A549 (cell line): ENCODE measurements around the gene DHX35. TPM values are rescaled to one million over a fixed set of nuclear protein-coding genes. Genes with fewer than 3 reads are reported as not detected.

ENCODE experiments used
- ATAC-seq, 2 experiments: fragments of 200-7000 bp in 1 of 2; fragments of >200 bp in 1 of 2; cut with Nextera tagmentation in 1 of 2; cut with Tn5 transposase in 1 of 2; 3 replicates each; pipeline versions ENCODE4 v1.8.0 to v1.9.1; 2018 to 2020; ENCODE audit warnings: mild to moderate bottlenecking in 1 of 2, moderate library complexity in 1 of 2
- CTCF ChIA-PET: fragments of 300-600 bp; sonication (Branson Sonifier 250); formaldehyde crosslinking; extraction: SDS; loops from one replicate; lab custom pipeline; 2021; ENCODE audit warnings: antibody characterized with exemption, inconsistent platforms; lab: Yijun Ruan, JAX
- POLR2A ChIA-PET: fragments of 350-600 bp; formaldehyde crosslinking; extraction: SDS; loops from one replicate; lab custom pipeline; 2021; ENCODE audit warnings: antibody characterized with exemption, inconsistent platforms; lab: Yijun Ruan, JAX
- DNase-seq, 2 experiments: peaks; one replicate each; pipeline versions ENCODE4 v3.0.0 to v3.0.0-alpha.2; 2011 to 2016; ENCODE audit warnings: low read depth in 1 of 2, low spot score in 1 of 2
- FAIRE-seq: peaks from 2 replicates; lab custom pipeline; 2011; peaks lifted over from hg19 to GRCh38; lab: Jason Lieb, UNC
- H3K27ac ChIP-seq, 2 experiments: fragments of >200 bp; sonication (Bioruptor Twin); formaldehyde crosslinking; 3 replicates each; pipeline ENCODE4 v1.5.1; 2016 to 2017
- H3K4me1 ChIP-seq: fragments of >200 bp; sonication (Bioruptor Twin); formaldehyde crosslinking; 3 replicates; pipeline ENCODE4 v1.6.1; 2016
- H3K4me2 ChIP-seq: fragments of >200 bp; sonication (Bioruptor Twin); formaldehyde crosslinking; 3 replicates; pipeline ENCODE4 v1.6.1; 2016
- H3K4me3 ChIP-seq: fragments of >200 bp; sonication (Bioruptor Twin); formaldehyde crosslinking; 3 replicates; pipeline ENCODE4 v1.5.1; 2016
- H3K9me3 ChIP-seq: fragments of >200 bp; sonication (Bioruptor Twin); formaldehyde crosslinking; 3 replicates; pipeline ENCODE4 v1.6.1; 2016
- ATOH8 ChIP-seq: fragments of 250-450 bp; sonication (Bioruptor Pico); IDR thresholded peaks from 2 replicates; pipeline ENCODE4 v1.5.0; 2020; ENCODE audit warnings: low read depth, mild to moderate bottlenecking, moderate library complexity
- BCL3 ChIP-seq: fragments of >200 bp; sonication (Bioruptor Twin); formaldehyde crosslinking; IDR thresholded peaks from 3 replicates; pipeline ENCODE4 v1.6.1; 2016
- CHD2 ChIP-seq: fragments of 150-350 bp; IDR thresholded peaks from 2 replicates; pipeline ENCODE4 v1.6.1; 2014; ENCODE audit warnings: low read length; ENCODE audit not compliant: partially characterized antibody
- EHMT2 ChIP-seq: fragments of 200-600 bp; sonication (generic); IDR thresholded peaks from 2 replicates; pipeline ENCODE4 v1.6.1; 2016; ENCODE audit warnings: antibody characterized with exemption, low read depth, mild to moderate bottlenecking, moderate library complexity
- EP300 ChIP-seq, 2 experiments: fragments of >200 bp; sonication (Bioruptor Twin); formaldehyde crosslinking; IDR thresholded peaks; 2 replicates in 1 of 2; 3 replicates in 1 of 2; pipeline ENCODE4 v1.6.1; 2016 to 2017
- GATA3 ChIP-seq: IDR thresholded peaks from 2 replicates; pipeline ENCODE4 v1.6.1; 2012; ENCODE audit warnings: borderline replicate concordance
- HEYL ChIP-seq: fragments of 250-450 bp; sonication (Bioruptor Pico); IDR thresholded peaks from 2 replicates; pipeline ENCODE4 v1.8.0; 2021; ENCODE audit warnings: mild to moderate bottlenecking, moderate library complexity
- HMGXB4 ChIP-seq: fragments of 250-450 bp; sonication (Bioruptor Pico); IDR thresholded peaks from 2 replicates; pipeline ENCODE4 v1.5.0; 2021; ENCODE audit warnings: mild to moderate bottlenecking, moderate library complexity, borderline replicate concordance
- HOXA7 ChIP-seq: fragments of 250-450 bp; sonication (Bioruptor Pico); IDR thresholded peaks from 2 replicates; pipeline ENCODE4 v1.5.0; 2020; ENCODE audit warnings: mild to moderate bottlenecking, moderate library complexity
- JUN ChIP-seq, 2 experiments: fragments of >200 bp; sonication (Bioruptor Twin); formaldehyde crosslinking; IDR thresholded peaks; 2 replicates in 1 of 2; 3 replicates in 1 of 2; pipeline ENCODE4 v1.6.1; 2016 to 2017
- KDM1A ChIP-seq: fragments of 200-600 bp; sonication (generic); IDR thresholded peaks from 2 replicates; pipeline ENCODE4 v1.6.1; 2016; ENCODE audit warnings: low read depth, mild to moderate bottlenecking
- KDM5A ChIP-seq: fragments of 200-600 bp; sonication (generic); IDR thresholded peaks from 2 replicates; pipeline ENCODE4 v1.6.1; 2016; ENCODE audit warnings: antibody characterized with exemption, mild to moderate bottlenecking
- MAX ChIP-seq: IDR thresholded peaks from 2 replicates; pipeline ENCODE4 v1.6.1; 2012
- MAZ ChIP-seq: fragments of 150-350 bp; IDR thresholded peaks from 2 replicates; pipeline ENCODE4 v1.6.1; 2014; ENCODE audit warnings: antibody characterized with exemption, low read depth, low read length, borderline replicate concordance
- NFE2L2 ChIP-seq: fragments of 150-350 bp; conservative IDR thresholded peaks from 2 replicates; pipeline ENCODE4 v1.6.1; 2014; ENCODE audit warnings: low read length
- NPAS2 ChIP-seq: fragments of 250-450 bp; sonication (Bioruptor Pico); IDR thresholded peaks from 2 replicates; pipeline ENCODE4 v1.8.0; 2022; ENCODE audit warnings: mild to moderate bottlenecking, moderate library complexity, borderline replicate concordance
- NR3C1 ChIP-seq: fragments of >200 bp; sonication (Bioruptor Twin); formaldehyde crosslinking; IDR thresholded peaks from 3 replicates; pipeline ENCODE4 v1.6.1; 2017
- RARB ChIP-seq: fragments of 250-450 bp; sonication (Bioruptor Pico); IDR thresholded peaks from 2 replicates; pipeline ENCODE4 v1.8.0; 2021; ENCODE audit warnings: mild to moderate bottlenecking, moderate library complexity
- RCOR1 ChIP-seq: fragments of 150-350 bp; IDR thresholded peaks from 2 replicates; pipeline ENCODE4 v1.6.1; 2014; ENCODE audit warnings: antibody characterized with exemption, low read length, low read depth
- RNF2 ChIP-seq: fragments of 200-600 bp; sonication (generic); IDR thresholded peaks from 2 replicates; pipeline ENCODE4 v1.6.1; 2016; ENCODE audit warnings: low read depth, mild to moderate bottlenecking, antibody characterized with exemption, moderate library complexity, borderline replicate concordance
- SMC3 ChIP-seq: fragments of >200 bp; sonication (Bioruptor Twin); formaldehyde crosslinking; IDR thresholded peaks from 3 replicates; pipeline ENCODE4 v1.6.1; 2018; ENCODE audit warnings: inconsistent platforms
- SREBF2 ChIP-seq: fragments of 450-650 bp; IDR thresholded peaks from 2 replicates; pipeline ENCODE4 v1.6.1; 2014; ENCODE audit warnings: mild to moderate bottlenecking, moderate library complexity
- TP53 ChIP-seq: fragments of 250-450 bp; sonication (Bioruptor Pico); IDR thresholded peaks from 2 replicates; pipeline ENCODE4 v1.5.0; 2021; ENCODE audit warnings: mild to moderate bottlenecking, moderate library complexity
- USF2 ChIP-seq: fragments of 450-650 bp; IDR thresholded peaks from 2 replicates; pipeline ENCODE4 v1.6.1; 2014; ENCODE audit warnings: antibody characterized with exemption
- ZC3H11A ChIP-seq: fragments of 450-650 bp; IDR thresholded peaks from 2 replicates; pipeline ENCODE4 v1.6.1; 2014; ENCODE audit warnings: antibody characterized with exemption, mild to moderate bottlenecking
- ZFP36 ChIP-seq: fragments of 450-650 bp; IDR thresholded peaks from 2 replicates; pipeline ENCODE4 v1.6.1; 2014; ENCODE audit warnings: borderline replicate concordance; ENCODE audit not compliant: partially characterized antibody
- WGBS: methylation state at CpG from one replicate; pipeline ENCODE4 v1.1.6; 2017; ENCODE audit errors: missing lambda C conversion rate; 5-methylcytosine and 5-hydroxymethylcytosine counted together
- polyA plus RNA-seq, 4 experiments: library from polyadenylated mRNA; depleted of rRNA in 3 of 4; stranded (reverse); fragments of >200 nt; fragmentation: RNase III in 1 of 4; extraction: RNeasy Plus Mini Kit Qiagen cat#74134 plus additional on column Dnase treatment in 1 of 4; gene quantifications; 2 replicates in 3 of 4; 3 replicates in 1 of 4; pipeline ENCODE4 v1.2.3, GENCODE V29; 2011 to 2017
- TF ChIP-seq, protein P1 (sequence below): fragments of 150-350 bp; IDR thresholded peaks from 2 replicates; pipeline ENCODE4 v1.6.1; 2014; ENCODE audit warnings: low read depth, mild to moderate bottlenecking, low read length
- TF ChIP-seq, protein P2 (sequence below): fragments of >200 bp; sonication (Bioruptor Twin); formaldehyde crosslinking; IDR thresholded peaks from 2 replicates; pipeline ENCODE4 v1.6.1; 2016

The DHX35 gene
- polyA plus RNA-seq, 2 of the 4 experiments (the other 2 are of a cell fraction): 7.7 to 13.8 TPM

- Histone ChIP-seq H3K4me3 (no peak overlapping the region), H3K9me3 (no peaks in the 10 kb centered on the region), H3K27ac (no peak overlapping the region), H3K4me1 (peaks cover 3% of the 10 kb centered on the region; the same call in 1 of the 3 replicates), H3K4me2 (no peak overlapping the region)
- ChIA-PET CTCF (interaction anchor here (2.3 kb wide), 1 partner anchor 15 kb away, joined by 8 read pairs; no protein-coding TSS in a partner anchor), POLR2A (no interaction called here)
- no peak for FAIRE-seq
- no peak for DNase-seq
- no peak for ATAC-seq
- no peak for TF ChIP-seq JUN (IDR thresholded peaks at IDR 0.05)
- no peak for TF ChIP-seq RARB (CRISPR knock-in tag)
- no peak for TF ChIP-seq RNF2
- TF ChIP-seq MAZ: no peak
- no peak for TF ChIP-seq BCL3
- TF ChIP-seq NPAS2 (CRISPR knock-in tag): no peak
- 81% methylated on average over 4 of the region's 4 CpGs for WGBS
Measured at GRCh38 chr20:38969708-38970107, 7.6 kb downstream of the DHX35 start.

GRCh38 chr20:38970302-38970701 is 8.2 kb downstream of the DHX35 start:
- FAIRE-seq: no peak
- H3K9me3 ChIP-seq: no peaks in the 10 kb centered on the region
- TF ChIP-seq ZFP36 (no peak), GATA3 (no peak), NR3C1 (no peak), ZC3H11A (no peak), RCOR1 (no peak), KDM1A (no peak), MAX (no peak)
- TF ChIP-seq, all 56 proteins: peak for 0
- H3K4me1 ChIP-seq: peaks cover 3% of the 10 kb centered on the region; the same call in 1 of the 3 replicates
- H3K4me2 ChIP-seq: no peak overlapping the region
- ChIA-PET POLR2A (no interaction called here), CTCF (interaction anchor here (2.3 kb wide), 1 partner anchor 14 kb away, joined by 8 read pairs; no protein-coding TSS in a partner anchor)
- H3K4me3 ChIP-seq: no peak overlapping the region
- H3K27ac ChIP-seq: no peak overlapping the region
- DNase-seq: peak in 1 of 2 experiments; percentile 13
- WGBS: 88% methylated on average over 1 of the region's 1 CpG
- ATAC-seq: peak; percentile 34 to 49; a peak in 3 of 6 replicates

DNA sequence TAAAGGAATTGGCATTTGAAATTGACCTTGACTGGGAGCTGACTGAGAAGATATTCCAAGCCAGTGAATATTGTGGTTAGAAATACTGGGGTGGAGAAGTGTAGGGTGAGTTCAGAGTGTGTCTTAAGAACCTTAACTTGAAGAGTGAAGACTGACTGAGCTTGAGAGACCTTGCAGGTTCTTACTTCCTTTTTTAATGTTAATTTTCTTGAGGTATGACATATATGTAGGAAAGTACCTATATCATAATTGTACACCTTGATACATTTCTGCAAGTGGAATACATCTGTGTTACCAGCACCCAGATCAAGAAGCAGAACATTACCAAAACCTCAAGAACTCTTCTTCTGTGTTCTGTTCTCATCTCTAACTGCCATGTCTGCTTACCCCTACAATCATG is 11.0 kb downstream of the DHX35 start:
- Histone ChIP-seq H3K4me2 (no peak overlapping the region), H3K9me3 (no peaks in the 10 kb centered on the region), H3K4me3 (no peak overlapping the region), H3K4me1 (peaks cover 3% of the 10 kb centered on the region; the same call in 1 of the 3 replicates)
- FAIRE-seq (no peak), DNase-seq (no peak)
- TF ChIP-seq, protein P1, sequence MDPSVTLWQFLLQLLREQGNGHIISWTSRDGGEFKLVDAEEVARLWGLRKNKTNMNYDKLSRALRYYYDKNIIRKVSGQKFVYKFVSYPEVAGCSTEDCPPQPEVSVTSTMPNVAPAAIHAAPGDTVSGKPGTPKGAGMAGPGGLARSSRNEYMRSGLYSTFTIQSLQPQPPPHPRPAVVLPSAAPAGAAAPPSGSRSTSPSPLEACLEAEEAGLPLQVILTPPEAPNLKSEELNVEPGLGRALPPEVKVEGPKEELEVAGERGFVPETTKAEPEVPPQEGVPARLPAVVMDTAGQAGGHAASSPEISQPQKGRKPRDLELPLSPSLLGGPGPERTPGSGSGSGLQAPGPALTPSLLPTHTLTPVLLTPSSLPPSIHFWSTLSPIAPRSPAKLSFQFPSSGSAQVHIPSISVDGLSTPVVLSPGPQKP: no peak
- TF ChIP-seq KDM5A (no peak), SREBF2 (no peak), KDM1A (no peak), TP53 (CRISPR knock-in tag) (no peak), ATOH8 (CRISPR knock-in tag) (no peak), HEYL (CRISPR knock-in tag) (no peak), SMC3 (no peak), EHMT2 (no peak), HOXA7 (CRISPR knock-in tag) (no peak), NPAS2 (CRISPR knock-in tag) (no peak), CHD2 (no peak), HMGXB4 (CRISPR knock-in tag) (no peak), USF2 (no peak), NFE2L2 (no peak), EP300 (IDR thresholded peaks at IDR 0.05) (no peak)
- TF ChIP-seq, protein P2, sequence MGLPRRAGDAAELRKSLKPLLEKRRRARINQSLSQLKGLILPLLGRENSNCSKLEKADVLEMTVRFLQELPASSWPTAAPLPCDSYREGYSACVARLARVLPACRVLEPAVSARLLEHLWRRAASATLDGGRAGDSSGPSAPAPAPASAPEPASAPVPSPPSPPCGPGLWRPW: no peak
- TF ChIP-seq, all 56 proteins: peak for 0
- no peak for ATAC-seq
- POLR2A ChIA-PET: no interaction called here
- CTCF ChIA-PET: interaction anchor here (0.6 to 0.7 kb wide), 2 partner anchors 326 to 493 kb away, joined by 3 read pairs; no protein-coding TSS in a partner anchor
- no peak overlapping the region for H3K27ac ChIP-seq
